ENCODE measurements around the gene SLC41A3.

DNA sequence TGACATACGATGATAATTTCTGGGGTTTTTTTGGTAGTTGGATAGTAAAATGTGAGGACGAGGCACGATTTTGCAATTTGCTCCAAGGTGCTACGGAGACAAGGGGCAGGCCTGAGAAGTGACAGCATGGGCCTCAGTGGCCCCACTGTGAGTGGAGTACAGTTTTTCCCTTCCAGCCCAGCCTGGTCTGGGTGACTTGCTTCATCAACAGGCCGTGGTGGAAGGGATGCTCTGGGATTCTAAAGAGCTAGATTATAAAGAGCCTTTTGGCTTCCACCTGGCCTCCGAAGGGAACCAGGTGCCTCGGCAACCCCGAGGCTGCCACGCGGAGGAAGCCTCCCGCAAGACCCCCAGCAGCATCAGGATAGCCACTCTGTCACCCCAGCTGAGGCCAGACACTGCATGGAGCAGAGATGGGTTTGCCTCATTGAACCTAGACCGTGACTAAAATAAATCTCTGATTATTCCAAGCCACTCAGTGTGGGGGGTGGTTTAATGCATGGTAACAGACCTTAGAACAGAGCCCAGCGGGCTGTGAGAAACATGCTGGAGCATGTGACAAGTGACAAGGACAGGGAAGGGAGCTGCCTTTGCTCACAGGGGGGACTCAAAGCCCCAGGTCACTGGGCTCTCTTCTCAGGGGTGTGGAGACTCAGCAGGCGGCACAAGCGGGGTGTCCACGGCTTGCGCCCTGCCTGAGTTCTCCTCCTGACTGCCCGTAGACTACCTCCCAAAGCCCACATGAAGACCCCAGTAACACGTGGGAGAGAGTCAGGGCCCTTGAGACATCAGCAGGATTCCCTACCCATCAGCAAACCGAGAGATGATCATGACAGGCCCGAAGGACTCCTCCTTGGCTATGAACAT, 22.6 kb upstream of the SLC41A3 start:
- TF ChIP-seq, protein P1, sequence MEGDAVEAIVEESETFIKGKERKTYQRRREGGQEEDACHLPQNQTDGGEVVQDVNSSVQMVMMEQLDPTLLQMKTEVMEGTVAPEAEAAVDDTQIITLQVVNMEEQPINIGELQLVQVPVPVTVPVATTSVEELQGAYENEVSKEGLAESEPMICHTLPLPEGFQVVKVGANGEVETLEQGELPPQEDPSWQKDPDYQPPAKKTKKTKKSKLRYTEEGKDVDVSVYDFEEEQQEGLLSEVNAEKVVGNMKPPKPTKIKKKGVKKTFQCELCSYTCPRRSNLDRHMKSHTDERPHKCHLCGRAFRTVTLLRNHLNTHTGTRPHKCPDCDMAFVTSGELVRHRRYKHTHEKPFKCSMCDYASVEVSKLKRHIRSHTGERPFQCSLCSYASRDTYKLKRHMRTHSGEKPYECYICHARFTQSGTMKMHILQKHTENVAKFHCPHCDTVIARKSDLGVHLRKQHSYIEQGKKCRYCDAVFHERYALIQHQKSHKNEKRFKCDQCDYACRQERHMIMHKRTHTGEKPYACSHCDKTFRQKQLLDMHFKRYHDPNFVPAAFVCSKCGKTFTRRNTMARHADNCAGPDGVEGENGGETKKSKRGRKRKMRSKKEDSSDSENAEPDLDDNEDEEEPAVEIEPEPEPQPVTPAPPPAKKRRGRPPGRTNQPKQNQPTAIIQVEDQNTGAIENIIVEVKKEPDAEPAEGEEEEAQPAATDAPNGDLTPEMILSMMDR (conservative IDR thresholded peaks at IDR 0.05 in 1 of 2, IDR thresholded peaks at IDR 0.05 in 1 of 2; ENCODE audit: low read depth in 1 of 2, low read length in 2 of 2): no peak
- no peak for TF ChIP-seq EZH2 (IDR thresholded peaks at IDR 0.05; ENCODE audit: low read length, missing control alignments)
